ENCODE measurements around the gene EHD3. TPM values are rescaled to one million over a fixed set of nuclear protein-coding genes. Genes with fewer than 3 reads are reported as not detected.

Gene EHD3
- polyA plus RNA-seq, 1 donor from 2014 or later, result 3.5 TPM

DNA sequence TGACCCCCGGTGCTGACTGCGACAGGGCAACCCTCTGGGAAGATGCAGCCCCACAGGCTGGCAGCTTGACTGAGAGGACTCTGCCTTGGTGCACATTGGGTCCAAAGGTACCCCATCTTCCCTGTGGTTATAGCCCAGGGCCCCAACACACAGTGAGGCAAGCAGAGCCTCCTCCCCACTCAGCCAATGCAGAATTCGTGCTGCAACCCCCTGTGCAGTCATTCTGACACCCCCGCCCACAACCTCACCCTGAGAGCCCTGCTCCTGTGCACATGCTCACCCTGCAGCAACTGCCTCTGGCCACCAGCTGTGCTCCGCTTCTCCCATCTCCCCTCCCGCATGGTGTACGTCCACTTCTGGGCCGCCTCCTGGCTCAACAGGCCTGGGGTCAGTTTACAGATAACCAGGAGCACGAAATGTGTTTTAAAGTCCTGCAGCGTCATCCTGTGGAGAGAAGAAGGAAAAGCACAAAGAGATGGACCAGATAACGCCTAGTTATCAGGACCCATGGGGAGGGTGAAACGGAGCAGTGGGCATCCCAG lies 41.0 kb upstream of the EHD3 start:
- H2AFZ ChIP-seq (ENCODE audit: low read depth, low read length), result no peak overlapping the region
- H3K27ac ChIP-seq (ENCODE audit: low read length), result no peak overlapping the region
- H3K4me3 ChIP-seq (ENCODE audit: low read length), result no peak overlapping the region
- no peaks in the 10 kb centered on the region for H3K36me3 ChIP-seq (ENCODE audit: insufficient read depth, low read length)
- no peaks in the 10 kb centered on the region for H3K27me3 ChIP-seq (ENCODE audit: insufficient read depth, low read depth, low read length)
- H3K9me3 ChIP-seq (ENCODE audit: low read length), result no peaks in the 10 kb centered on the region
- no peak overlapping the region for H3K4me2 ChIP-seq (ENCODE audit: low read length)
- no peaks in the 10 kb centered on the region for H3K79me2 ChIP-seq (replicated peaks; ENCODE audit: insufficient read depth, low read length)
- H4K20me1 ChIP-seq (ENCODE audit: insufficient read depth), result no peaks in the 10 kb centered on the region
- H3F3A ChIP-seq (ENCODE audit: insufficient read depth, low read length, poor library complexity, severe bottlenecking), result no peaks in the 10 kb centered on the region
- no peak overlapping the region for H3K9ac ChIP-seq (ENCODE audit: low read length)
- no peaks in the 10 kb centered on the region for H3K9me2 ChIP-seq (ENCODE audit: insufficient read depth, low read length)
- TF ChIP-seq EP300 (conservative IDR thresholded peaks at IDR 0.05; ENCODE audit: poor library complexity, severe bottlenecking), result no peak
- no peak for TF ChIP-seq TAF1 (IDR thresholded peaks at IDR 0.05; ENCODE audit: low read depth)
- TF ChIP-seq, protein P1, sequence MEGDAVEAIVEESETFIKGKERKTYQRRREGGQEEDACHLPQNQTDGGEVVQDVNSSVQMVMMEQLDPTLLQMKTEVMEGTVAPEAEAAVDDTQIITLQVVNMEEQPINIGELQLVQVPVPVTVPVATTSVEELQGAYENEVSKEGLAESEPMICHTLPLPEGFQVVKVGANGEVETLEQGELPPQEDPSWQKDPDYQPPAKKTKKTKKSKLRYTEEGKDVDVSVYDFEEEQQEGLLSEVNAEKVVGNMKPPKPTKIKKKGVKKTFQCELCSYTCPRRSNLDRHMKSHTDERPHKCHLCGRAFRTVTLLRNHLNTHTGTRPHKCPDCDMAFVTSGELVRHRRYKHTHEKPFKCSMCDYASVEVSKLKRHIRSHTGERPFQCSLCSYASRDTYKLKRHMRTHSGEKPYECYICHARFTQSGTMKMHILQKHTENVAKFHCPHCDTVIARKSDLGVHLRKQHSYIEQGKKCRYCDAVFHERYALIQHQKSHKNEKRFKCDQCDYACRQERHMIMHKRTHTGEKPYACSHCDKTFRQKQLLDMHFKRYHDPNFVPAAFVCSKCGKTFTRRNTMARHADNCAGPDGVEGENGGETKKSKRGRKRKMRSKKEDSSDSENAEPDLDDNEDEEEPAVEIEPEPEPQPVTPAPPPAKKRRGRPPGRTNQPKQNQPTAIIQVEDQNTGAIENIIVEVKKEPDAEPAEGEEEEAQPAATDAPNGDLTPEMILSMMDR (IDR thresholded peaks at IDR 0.05; ENCODE audit: poor library complexity, severe bottlenecking), result no peak
- TF ChIP-seq, protein P2, sequence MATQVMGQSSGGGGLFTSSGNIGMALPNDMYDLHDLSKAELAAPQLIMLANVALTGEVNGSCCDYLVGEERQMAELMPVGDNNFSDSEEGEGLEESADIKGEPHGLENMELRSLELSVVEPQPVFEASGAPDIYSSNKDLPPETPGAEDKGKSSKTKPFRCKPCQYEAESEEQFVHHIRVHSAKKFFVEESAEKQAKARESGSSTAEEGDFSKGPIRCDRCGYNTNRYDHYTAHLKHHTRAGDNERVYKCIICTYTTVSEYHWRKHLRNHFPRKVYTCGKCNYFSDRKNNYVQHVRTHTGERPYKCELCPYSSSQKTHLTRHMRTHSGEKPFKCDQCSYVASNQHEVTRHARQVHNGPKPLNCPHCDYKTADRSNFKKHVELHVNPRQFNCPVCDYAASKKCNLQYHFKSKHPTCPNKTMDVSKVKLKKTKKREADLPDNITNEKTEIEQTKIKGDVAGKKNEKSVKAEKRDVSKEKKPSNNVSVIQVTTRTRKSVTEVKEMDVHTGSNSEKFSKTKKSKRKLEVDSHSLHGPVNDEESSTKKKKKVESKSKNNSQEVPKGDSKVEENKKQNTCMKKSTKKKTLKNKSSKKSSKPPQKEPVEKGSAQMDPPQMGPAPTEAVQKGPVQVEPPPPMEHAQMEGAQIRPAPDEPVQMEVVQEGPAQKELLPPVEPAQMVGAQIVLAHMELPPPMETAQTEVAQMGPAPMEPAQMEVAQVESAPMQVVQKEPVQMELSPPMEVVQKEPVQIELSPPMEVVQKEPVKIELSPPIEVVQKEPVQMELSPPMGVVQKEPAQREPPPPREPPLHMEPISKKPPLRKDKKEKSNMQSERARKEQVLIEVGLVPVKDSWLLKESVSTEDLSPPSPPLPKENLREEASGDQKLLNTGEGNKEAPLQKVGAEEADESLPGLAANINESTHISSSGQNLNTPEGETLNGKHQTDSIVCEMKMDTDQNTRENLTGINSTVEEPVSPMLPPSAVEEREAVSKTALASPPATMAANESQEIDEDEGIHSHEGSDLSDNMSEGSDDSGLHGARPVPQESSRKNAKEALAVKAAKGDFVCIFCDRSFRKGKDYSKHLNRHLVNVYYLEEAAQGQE (IDR thresholded peaks at IDR 0.05; ENCODE audit: borderline replicate concordance), result no peak
- TF ChIP-seq MXI1 (conservative IDR thresholded peaks at IDR 0.05; ENCODE audit: poor library complexity, severe bottlenecking), result no peak

- Histone ChIP-seq H3K4me2 (ENCODE audit: low read length) (no peak overlapping the region), H3K79me2 (replicated peaks; ENCODE audit: insufficient read depth, low read length) (no peaks in the 10 kb centered on the region), H3K9me2 (ENCODE audit: insufficient read depth, low read length) (no peaks in the 10 kb centered on the region), H2AFZ (ENCODE audit: low read depth, low read length) (no peak overlapping the region), H4K20me1 (ENCODE audit: insufficient read depth) (no peaks in the 10 kb centered on the region), H3K27me3 (ENCODE audit: insufficient read depth, low read depth, low read length) (no peaks in the 10 kb centered on the region), H3F3A (ENCODE audit: insufficient read depth, low read length, poor library complexity, severe bottlenecking) (no peaks in the 10 kb centered on the region), H3K36me3 (ENCODE audit: insufficient read depth, low read length) (no peaks in the 10 kb centered on the region), H3K27ac (ENCODE audit: low read length) (no peak overlapping the region), H3K9me3 (ENCODE audit: low read length) (no peaks in the 10 kb centered on the region), H3K9ac (ENCODE audit: low read length) (no peak overlapping the region), H3K4me3 (ENCODE audit: low read length) (no peak overlapping the region)
- TF ChIP-seq, protein P1 (IDR thresholded peaks at IDR 0.05; ENCODE audit: poor library complexity, severe bottlenecking), result no peak
- TF ChIP-seq EZH2 (IDR thresholded peaks at IDR 0.05; ENCODE audit: borderline replicate concordance, insufficient read depth, low read length, poor library complexity, severe bottlenecking), result no peak
- no peak for TF ChIP-seq TAF1 (IDR thresholded peaks at IDR 0.05; ENCODE audit: low read depth)
- no peak for TF ChIP-seq MXI1 (conservative IDR thresholded peaks at IDR 0.05; ENCODE audit: poor library complexity, severe bottlenecking)
- no peak for TF ChIP-seq SMC3 (conservative IDR thresholded peaks at IDR 0.05; ENCODE audit: poor library complexity)
- no peak for TF ChIP-seq EP300 (conservative IDR thresholded peaks at IDR 0.05; ENCODE audit: poor library complexity, severe bottlenecking)
- TF ChIP-seq RAD21 (conservative IDR thresholded peaks at IDR 0.05), result no peak
- no peak for TF ChIP-seq POLR2AphosphoS5 (IDR thresholded peaks at IDR 0.05)
- TF ChIP-seq, protein P2 (IDR thresholded peaks at IDR 0.05; ENCODE audit: borderline replicate concordance), result no peak
Observed at GRCh38 chr2:31193806-31194205, 40.1 kb upstream of the EHD3 start.

Measured in neural cell (in vitro differentiated cells).